Measurements from ENCODE around the gene MYLIP. TPM values are rescaled to one million over a fixed set of nuclear protein-coding genes. Genes with fewer than 3 reads are reported as not detected.

The MYLIP gene
- total and polyA plus RNA-seq, 2 experiments from 2014 or later = 26.7 to 33.8 TPM

- TF ChIP-seq ZNF462 (CRISPR knock-in tag; IDR thresholded peaks at IDR 0.05) = no peak
These were observed 42.5 kb downstream of the MYLIP start (continued) for GRCh38 chr6:16171400-16171799.

DNA sequence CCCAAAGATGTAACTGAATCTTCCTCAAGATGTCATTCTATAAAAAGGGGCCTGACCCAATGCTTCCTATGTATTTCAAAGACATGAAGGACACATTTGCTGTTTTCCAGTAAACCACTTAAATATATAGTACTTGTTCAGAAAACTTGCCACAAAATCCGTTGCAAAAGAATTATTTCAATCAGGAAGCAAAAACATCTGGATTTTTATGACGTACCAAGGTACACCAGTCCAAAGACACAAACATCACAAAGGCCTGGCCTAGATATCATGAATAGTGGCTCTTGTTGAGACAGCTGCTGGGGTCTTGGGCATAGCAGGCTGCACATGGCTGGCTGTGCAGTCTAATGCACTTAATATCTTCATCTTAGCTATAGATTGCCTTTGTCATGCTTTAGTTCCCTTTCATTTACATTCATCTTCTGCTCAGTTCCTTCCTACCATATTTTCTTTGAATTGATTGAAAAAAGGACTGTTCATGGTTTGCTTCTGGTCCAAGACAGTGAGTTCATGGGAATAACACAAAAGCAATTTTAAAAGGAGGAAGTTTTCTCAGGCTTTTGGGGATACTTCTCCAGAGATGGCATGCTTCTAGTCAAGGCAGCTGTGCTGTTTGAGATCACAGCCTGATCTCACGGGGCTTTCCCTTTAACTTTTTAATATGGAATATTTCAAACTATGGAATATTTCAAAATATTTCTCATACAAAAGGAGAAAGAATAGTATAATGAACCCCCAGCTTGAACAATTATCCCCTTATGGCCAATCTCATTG lies 44.5 kb downstream of the MYLIP start:
- Histone ChIP-seq H4K20me1 (replicated peaks; ENCODE audit: insufficient read depth) (no peaks in the 10 kb centered on the region), H3K4me2 (no peak overlapping the region), H3K27ac (ENCODE audit: low read depth) (no peak overlapping the region), H3K9me2 (ENCODE audit: insufficient read depth) (no peaks in the 10 kb centered on the region), H3K36me3 (ENCODE audit: insufficient read depth) (no peaks in the 10 kb centered on the region), H3K4me1 (ENCODE audit: insufficient read depth) (peaks cover 14% of the 10 kb centered on the region; the same call in 1 of the 2 replicates), H3F3A (replicated peaks; ENCODE audit: low read depth) (no peaks in the 10 kb centered on the region), H3K4me3 (no peak overlapping the region), H3K27me3 (ENCODE audit: insufficient read depth) (no peaks in the 10 kb centered on the region), H2AFZ (no peak overlapping the region), H3K79me2 (replicated peaks; ENCODE audit: insufficient read depth) (no peaks in the 10 kb centered on the region)
- Mint-ChIP-seq H3K9me3 (no peaks in the 10 kb centered on the region; the same call in 2 of the 3 replicates), H3K27me3 (ENCODE audit: insufficient read depth, low read depth, poor library complexity) (no peaks in the 10 kb centered on the region), H3K4me1 (peaks cover 16% of the 10 kb centered on the region), H3K36me3 (ENCODE audit: low read depth) (no peaks in the 10 kb centered on the region), H3K27ac (no peak overlapping the region), H3K4me3 (no peak overlapping the region)
- TF ChIP-seq EZH2 (IDR thresholded peaks at IDR 0.05; ENCODE audit: low read depth, unreplicated experiment) = no peak
- no peak for TF ChIP-seq EZH2phosphoT487 (IDR thresholded peaks at IDR 0.05; ENCODE audit: unreplicated experiment)
- ATAC-seq = no peak
- DNase-seq (ENCODE audit: low spot score) = no peak
